Coronary artery (tissue), 2 donors: Measurements from ENCODE around the gene TBL1Y.

Source experiments
- DNase-seq: peaks from one replicate; pipeline ENCODE4 v3.0.0-alpha.2; 2017; ENCODE audit warnings: low spot score
- H3K27ac ChIP-seq, 2 donors: fragments of 200-600 bp; sonication (generic); one replicate each; pipeline ENCODE4 v1.5.1; 2016 to 2019
- H3K4me3 ChIP-seq: fragments of 200-600 bp; sonication (generic); 2 replicates; pipeline ENCODE4 v1.5.1; 2016; ENCODE audit warnings: mild to moderate bottlenecking, moderate library complexity
- TF ChIP-seq, protein P1 (sequence below): fragments of 200-600 bp; sonication (generic); IDR thresholded peaks from one replicate; pipeline ENCODE4 v1.5.1; 2019; ENCODE audit warnings: antibody characterized with exemption

The TBL1Y gene

DNA sequence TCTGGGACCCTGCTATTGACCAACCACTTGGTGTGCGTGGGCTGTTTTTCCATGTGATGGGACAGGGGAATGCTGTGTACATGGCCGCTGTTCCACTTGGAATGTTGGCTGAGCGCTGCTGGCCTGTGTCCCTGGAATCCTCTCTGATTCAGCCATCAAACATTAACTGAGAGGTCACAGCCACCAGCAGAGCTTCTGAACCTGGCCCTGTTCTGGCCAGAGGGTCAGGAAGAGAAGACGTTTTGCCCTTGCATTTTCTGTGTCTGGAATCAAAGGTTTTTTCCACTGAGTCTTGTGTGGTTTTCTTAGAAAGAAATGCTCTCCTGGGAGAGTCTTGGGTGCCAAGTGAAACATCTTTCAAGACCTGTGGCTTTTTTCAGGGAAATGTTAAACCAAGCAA is 85.5 kb downstream of the TBL1Y start:
- TF ChIP-seq, protein P1, sequence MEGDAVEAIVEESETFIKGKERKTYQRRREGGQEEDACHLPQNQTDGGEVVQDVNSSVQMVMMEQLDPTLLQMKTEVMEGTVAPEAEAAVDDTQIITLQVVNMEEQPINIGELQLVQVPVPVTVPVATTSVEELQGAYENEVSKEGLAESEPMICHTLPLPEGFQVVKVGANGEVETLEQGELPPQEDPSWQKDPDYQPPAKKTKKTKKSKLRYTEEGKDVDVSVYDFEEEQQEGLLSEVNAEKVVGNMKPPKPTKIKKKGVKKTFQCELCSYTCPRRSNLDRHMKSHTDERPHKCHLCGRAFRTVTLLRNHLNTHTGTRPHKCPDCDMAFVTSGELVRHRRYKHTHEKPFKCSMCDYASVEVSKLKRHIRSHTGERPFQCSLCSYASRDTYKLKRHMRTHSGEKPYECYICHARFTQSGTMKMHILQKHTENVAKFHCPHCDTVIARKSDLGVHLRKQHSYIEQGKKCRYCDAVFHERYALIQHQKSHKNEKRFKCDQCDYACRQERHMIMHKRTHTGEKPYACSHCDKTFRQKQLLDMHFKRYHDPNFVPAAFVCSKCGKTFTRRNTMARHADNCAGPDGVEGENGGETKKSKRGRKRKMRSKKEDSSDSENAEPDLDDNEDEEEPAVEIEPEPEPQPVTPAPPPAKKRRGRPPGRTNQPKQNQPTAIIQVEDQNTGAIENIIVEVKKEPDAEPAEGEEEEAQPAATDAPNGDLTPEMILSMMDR = no peak
- no peak for DNase-seq
- H3K27ac ChIP-seq = no peak overlapping the region
- H3K4me3 ChIP-seq = no peak overlapping the region

DNA sequence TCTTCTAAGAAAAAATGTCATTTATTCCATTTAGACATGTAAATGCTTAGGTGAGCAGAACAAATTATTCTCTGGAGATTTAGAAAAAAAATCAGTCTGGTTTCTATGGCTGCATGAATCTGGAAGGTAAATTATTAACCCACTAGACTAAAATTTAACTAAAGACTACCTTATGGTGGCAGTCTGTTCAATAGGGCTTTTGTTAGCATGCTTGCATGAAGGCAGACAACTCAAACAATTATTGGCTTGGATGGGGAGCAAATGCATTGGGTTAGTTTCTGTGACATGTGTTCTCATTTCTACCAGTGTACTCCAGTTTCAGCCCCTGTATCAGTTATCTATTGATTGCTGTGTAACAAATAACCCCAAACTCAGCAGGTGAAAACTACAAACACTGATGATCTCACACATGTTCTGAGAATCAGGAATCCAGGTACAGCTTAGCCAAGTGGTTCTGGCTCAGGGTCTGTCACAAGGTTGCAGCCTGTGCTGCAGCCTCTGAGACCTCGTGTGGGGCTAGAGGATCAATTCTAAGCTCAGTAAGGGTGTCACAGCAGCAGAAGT is 87.1 kb downstream of the TBL1Y start:
- Histone ChIP-seq H3K27ac (no peak overlapping the region), H3K4me3 (no peak overlapping the region)
- DNase-seq = no peak
- TF ChIP-seq, protein P1 = no peak

DNA sequence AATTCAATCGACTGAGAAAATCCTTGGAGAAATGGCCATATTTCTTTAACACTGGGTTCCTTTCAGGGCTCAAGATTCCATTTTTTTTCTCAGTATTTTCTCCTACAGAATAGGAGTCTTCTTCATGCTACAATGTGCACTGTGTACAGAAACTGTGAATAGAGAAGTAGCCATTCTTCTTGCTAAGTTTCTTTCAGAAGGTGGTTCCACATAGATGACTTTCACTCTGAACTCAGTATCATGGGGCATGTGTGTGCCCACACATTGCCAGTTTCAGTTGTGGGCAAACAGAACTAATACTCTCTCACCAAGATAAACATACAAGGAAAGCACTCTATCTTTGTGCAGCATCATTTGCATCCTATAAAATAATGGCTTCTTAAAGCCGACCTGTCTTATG is 89.4 kb downstream of the TBL1Y start:
- TF ChIP-seq, protein P1 = no peak
- Histone ChIP-seq H3K4me3 (no peak overlapping the region), H3K27ac (no peak overlapping the region)
- DNase-seq = no peak

DNA sequence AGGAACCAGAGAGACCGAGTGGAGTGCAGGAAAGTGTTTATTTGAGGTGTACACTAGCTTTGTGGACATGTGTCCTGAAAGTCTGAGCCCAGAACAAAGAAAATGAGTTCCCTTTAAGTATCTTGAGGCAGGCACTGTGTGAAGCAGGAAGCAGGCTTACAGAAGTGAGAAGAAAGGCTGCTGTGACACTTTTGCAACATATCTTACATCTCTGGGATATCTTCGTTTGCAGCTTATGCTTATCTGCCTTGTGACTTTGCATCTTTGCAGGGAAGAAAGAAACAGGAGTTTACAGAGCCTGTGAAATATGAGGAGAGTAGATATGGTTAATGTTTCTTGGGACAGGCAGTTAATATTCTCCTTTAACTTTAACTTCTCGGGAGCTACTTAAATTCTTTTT is 92.1 kb downstream of the TBL1Y start:
- no peak overlapping the region for H3K27ac ChIP-seq
- TF ChIP-seq, protein P1 = no peak
- H3K4me3 ChIP-seq = no peak overlapping the region
- DNase-seq = no peak

DNA sequence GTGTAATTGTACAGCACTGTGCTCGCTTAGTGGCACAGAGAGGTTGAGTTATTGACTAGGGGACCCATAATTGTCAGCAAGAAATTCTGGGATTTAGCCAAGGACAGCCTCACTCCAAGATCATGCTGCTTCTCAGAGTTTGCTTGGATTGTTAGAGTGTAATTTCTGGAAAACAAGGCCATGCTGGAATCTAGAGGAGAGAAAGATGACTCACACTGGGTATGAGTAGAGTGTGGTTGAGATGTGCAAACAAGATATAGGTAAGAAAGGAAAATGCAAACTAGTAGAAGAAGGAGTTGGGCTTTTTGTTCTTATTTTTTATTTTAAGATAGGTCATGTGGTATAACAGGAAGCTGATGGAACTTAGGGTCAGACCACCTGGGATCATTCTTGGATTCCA is 97.4 kb downstream of the TBL1Y start:
- Histone ChIP-seq H3K27ac (no peak overlapping the region), H3K4me3 (no peak overlapping the region)
- TF ChIP-seq, protein P1 = no peak
- DNase-seq = no peak

DNA sequence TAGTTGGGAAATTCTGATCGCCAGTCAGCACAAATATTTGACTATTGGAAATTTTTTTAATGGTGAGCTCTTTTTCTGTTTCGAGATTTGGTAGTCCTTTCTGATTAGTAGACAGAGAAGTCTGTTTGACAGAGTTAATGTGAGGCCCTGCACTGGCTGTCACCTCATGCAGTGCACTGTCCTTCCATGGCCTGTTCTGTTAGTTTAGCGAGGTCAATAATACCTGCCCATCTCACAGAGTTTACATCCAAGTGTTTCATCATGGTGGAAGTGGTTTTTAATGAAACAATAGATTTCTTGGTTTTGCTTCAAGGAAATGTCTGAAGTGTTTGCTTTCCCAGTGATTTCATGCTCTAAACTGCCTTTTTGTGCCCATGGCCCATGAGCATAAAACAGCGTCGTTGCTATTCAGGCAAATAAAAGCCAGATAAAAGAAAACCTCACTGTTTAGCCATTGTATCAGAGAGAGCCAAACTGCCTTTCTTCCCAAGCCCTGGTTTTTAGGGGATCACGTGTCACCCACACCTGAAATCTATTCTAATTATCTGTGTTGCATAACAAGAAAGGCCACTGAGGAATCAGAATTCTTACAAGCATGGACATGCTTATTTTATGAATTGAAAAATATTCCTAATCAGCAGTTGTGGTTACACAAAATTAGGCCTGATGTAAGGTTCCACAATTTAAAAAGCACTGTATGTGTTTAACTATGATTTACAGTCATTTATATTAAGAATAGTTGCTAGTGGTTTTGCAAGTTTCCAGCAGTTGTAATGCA is 98.3 kb downstream of the TBL1Y start:
- no peak for DNase-seq
- Histone ChIP-seq H3K27ac (no peak overlapping the region), H3K4me3 (no peak overlapping the region)
- TF ChIP-seq, protein P1 = no peak

DNA sequence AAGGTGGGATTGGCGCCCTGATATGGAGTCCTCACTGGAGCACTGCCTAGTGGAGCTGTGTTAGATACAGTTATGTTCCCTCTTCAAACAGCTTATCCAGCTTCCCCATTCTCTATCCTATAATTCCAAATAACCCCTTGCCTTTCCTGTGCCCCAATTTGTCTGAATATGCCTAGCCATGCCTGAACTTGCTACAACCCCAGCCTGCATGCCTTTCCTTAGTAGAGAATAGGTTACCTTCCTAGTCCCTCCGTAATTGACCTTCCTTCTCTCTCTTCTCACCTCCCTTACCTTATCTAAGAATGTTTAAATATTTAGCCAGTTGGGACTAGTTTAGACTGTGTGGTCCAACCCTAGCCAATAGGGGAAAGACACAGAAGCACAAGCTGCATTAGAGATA is 102.6 kb downstream of the TBL1Y start:
- DNase-seq = no peak
- no peak overlapping the region for H3K4me3 ChIP-seq
- TF ChIP-seq, protein P1 = no peak
- H3K27ac ChIP-seq = no peak overlapping the region
